ENCODE measurements around the gene RNH1.

GRCh38 chr11:487571-488021, 19.4 kb downstream of the RNH1 start:
- TF ChIP-seq CTCF (IDR thresholded peaks at IDR 0.05; ENCODE audit: insufficient read depth, low read length, poor library complexity, severe bottlenecking), result no peak
- TF ChIP-seq EZH2phosphoT487 (conservative IDR thresholded peaks at IDR 0.05; ENCODE audit: low read length), result no peak
